Measurements from ENCODE around the gene UGT1A9. TPM values are rescaled to one million over a fixed set of nuclear protein-coding genes. Genes with fewer than 3 reads are reported as not detected.

Gene UGT1A9
- total and polyA plus RNA-seq, 2 of the 13 experiments (the other 11 are each of a cell fraction or from before 2014, with no cell fraction given): 0.07 TPM; not detected in 1

- Histone ChIP-seq H3K9me3 (ENCODE audit: low read length) (no peaks in the 10 kb centered on the region), H3K27me3 (ENCODE audit: control insufficient read depth in 1 of 2, insufficient read depth in 2 of 2, low read length in 2 of 2) (no peaks in the 10 kb centered on the region), H4K20me1 (ENCODE audit: insufficient read depth, low read length) (no peaks in the 10 kb centered on the region), H3K9ac (ENCODE audit: insufficient read depth, low read depth, low read length) (no peak overlapping the region), H3K27ac (ENCODE audit: extremely low read length, insufficient read depth, low read length) (no peak overlapping the region), H2AFZ (ENCODE audit: low read length) (no peak overlapping the region), H3K4me1 (ENCODE audit: insufficient read depth, low read length) (no peaks in the 10 kb centered on the region), H3K79me2 (ENCODE audit: insufficient read depth, low read length) (no peaks in the 10 kb centered on the region), H3K4me2 (ENCODE audit: low read depth, low read length) (no peak overlapping the region), H3K4me3 (replicated peaks in 1 of 3; ENCODE audit: insufficient read depth in 1 of 3, low read depth in 2 of 3, low read length in 3 of 3) (no peak overlapping the region), H3K36me3 (replicated peaks in 1 of 2; ENCODE audit: control insufficient read depth in 1 of 2, insufficient read depth in 2 of 2, low read length in 2 of 2) (no peaks in the 10 kb centered on the region)
- CTCF ChIA-PET (ENCODE audit: low intra/inter-chr PET ratio, low total read pairs): no interaction called here
- in situ Hi-C loops (cut with HindIII; ENCODE audit: extremely low pct_ligation_motif_present, low pct_unique_long_range_greater_than_20kb) (no loop called here), intact Hi-C loops (cut with micrococcal nuclease; ENCODE audit: unreplicated experiment) (no loop called here)
- DNase-seq (ENCODE audit: low spot score): no peak
- WGBS (ENCODE audit: low lambda C conversion rate): 77% methylated on average over 3 of the region's 3 CpGs
- FAIRE-seq: no peak
- no TSS peak for BruUV-seq (replicated peaks)
- no peak for ATAC-seq
- POLR2A ChIA-PET: no interaction called here
- TF ChIP-seq ZNF280B (CRISPR knock-in tag; IDR thresholded peaks at IDR 0.05; ENCODE audit: borderline replicate concordance): no peak
- TF ChIP-seq MYNN (CRISPR knock-in tag; IDR thresholded peaks at IDR 0.05; ENCODE audit: low read depth): no peak
Measured at GRCh38 chr2:233672886-233673285, 1.2 kb downstream of the UGT1A9 start.

- Histone ChIP-seq H3K27me3 (ENCODE audit: control insufficient read depth in 1 of 2, insufficient read depth in 2 of 2, low read length in 2 of 2) (no peaks in the 10 kb centered on the region), H3K4me2 (ENCODE audit: low read depth, low read length) (no peak overlapping the region), H3K4me1 (ENCODE audit: insufficient read depth, low read length) (no peaks in the 10 kb centered on the region), H3K79me2 (ENCODE audit: insufficient read depth, low read length) (no peaks in the 10 kb centered on the region), H2AFZ (ENCODE audit: low read length) (no peak overlapping the region), H3K4me3 (replicated peaks in 1 of 3; ENCODE audit: insufficient read depth in 1 of 3, low read depth in 2 of 3, low read length in 3 of 3) (no peak overlapping the region), H4K20me1 (ENCODE audit: insufficient read depth, low read length) (no peaks in the 10 kb centered on the region), H3K9ac (ENCODE audit: insufficient read depth, low read depth, low read length) (no peak overlapping the region), H3K27ac (ENCODE audit: extremely low read length, insufficient read depth, low read length) (no peak overlapping the region), H3K36me3 (replicated peaks in 1 of 2; ENCODE audit: control insufficient read depth in 1 of 2, insufficient read depth in 2 of 2, low read length in 2 of 2) (no peaks in the 10 kb centered on the region), H3K9me3 (ENCODE audit: low read length) (no peaks in the 10 kb centered on the region)
- CTCF ChIA-PET (ENCODE audit: low intra/inter-chr PET ratio, low total read pairs): no interaction called here
- in situ Hi-C loops (cut with HindIII; ENCODE audit: extremely low pct_ligation_motif_present, low pct_unique_long_range_greater_than_20kb): no loop called here
- FAIRE-seq (no peak), DNase-seq (ENCODE audit: low spot score) (no peak), ATAC-seq (no peak)
- POLR2A ChIA-PET: no interaction called here
- no TSS peak for BruUV-seq (replicated peaks)
- intact Hi-C loops (cut with micrococcal nuclease; ENCODE audit: unreplicated experiment): no loop called here
- TF ChIP-seq POGK (CRISPR knock-in tag; conservative IDR thresholded peaks at IDR 0.05) (no peak), MTF2 (CRISPR knock-in tag; IDR thresholded peaks at IDR 0.05; ENCODE audit: borderline replicate concordance) (no peak), ZNF746 (CRISPR knock-in tag; IDR thresholded peaks at IDR 0.05) (no peak), CAMTA2 (CRISPR knock-in tag; IDR thresholded peaks at IDR 0.05; ENCODE audit: borderline replicate concordance) (no peak), TBX2 (CRISPR knock-in tag; IDR thresholded peaks at IDR 0.05; ENCODE audit: borderline replicate concordance) (no peak), ZNF512B (CRISPR knock-in tag; IDR thresholded peaks at IDR 0.05; ENCODE audit: borderline replicate concordance) (no peak), GFI1 (CRISPR knock-in tag; IDR thresholded peaks at IDR 0.05; ENCODE audit: borderline replicate concordance) (no peak)
Measured at GRCh38 chr2:233673896-233674295, 2.2 kb downstream of the UGT1A9 start.
